ENCODE results near the gene METRN.

The METRN gene

DNA sequence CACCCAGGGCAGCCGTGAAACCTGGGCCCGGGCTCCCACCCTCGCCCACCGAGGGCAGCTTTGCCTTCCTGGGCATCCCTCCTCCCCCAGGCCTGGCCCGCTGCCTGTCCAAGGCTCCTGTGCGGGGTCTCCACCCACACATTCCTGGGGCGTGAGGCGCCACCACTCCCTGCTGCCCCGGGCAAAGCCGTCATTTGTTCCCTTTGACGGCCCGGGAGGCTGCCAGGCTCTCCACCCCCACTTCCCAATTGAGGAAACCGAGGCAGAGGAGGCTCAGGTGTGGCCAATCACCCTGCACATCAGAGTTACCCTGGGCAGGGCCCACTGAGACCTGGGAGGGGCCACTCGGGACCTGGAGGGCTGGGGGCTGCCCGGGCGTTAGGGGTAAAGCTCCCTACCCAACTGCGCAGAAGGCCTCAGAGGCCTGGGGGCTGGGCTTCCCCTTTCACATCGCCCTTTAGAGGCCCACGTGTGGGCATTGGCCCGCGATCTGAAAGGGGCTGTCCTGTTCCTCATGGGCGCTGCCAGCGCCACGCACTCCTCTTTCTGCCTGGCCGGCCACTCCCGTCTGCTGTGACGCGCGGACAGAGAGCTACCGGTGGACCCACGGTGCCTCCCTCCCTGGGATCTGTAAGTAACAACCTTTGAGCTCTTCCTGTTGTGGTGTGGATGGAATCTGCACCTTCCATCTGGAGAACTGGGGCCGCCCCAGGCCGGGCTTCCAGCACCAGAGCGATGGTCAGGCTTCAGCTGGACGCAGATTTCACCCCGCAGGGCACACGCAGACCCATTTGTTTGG, 45.8 kb downstream of the METRN start, which contains the start of gene MSLN:
MSLN (plus strand) TSS at position 190 of the 799 bp plus-strand sequence. CDS start 1,947 bp downstream, outside the sequence.
- TF ChIP-seq CTCF (IDR thresholded peaks at IDR 0.05; ENCODE audit: control insufficient read depth, extremely low read depth, insufficient read depth) = no peak
- H3K4me3 ChIP-seq (ENCODE audit: low read depth, low read length) = no peak within 1 kb of the TSS
- no peak for DNase-seq (ENCODE audit: low read depth)

DNA sequence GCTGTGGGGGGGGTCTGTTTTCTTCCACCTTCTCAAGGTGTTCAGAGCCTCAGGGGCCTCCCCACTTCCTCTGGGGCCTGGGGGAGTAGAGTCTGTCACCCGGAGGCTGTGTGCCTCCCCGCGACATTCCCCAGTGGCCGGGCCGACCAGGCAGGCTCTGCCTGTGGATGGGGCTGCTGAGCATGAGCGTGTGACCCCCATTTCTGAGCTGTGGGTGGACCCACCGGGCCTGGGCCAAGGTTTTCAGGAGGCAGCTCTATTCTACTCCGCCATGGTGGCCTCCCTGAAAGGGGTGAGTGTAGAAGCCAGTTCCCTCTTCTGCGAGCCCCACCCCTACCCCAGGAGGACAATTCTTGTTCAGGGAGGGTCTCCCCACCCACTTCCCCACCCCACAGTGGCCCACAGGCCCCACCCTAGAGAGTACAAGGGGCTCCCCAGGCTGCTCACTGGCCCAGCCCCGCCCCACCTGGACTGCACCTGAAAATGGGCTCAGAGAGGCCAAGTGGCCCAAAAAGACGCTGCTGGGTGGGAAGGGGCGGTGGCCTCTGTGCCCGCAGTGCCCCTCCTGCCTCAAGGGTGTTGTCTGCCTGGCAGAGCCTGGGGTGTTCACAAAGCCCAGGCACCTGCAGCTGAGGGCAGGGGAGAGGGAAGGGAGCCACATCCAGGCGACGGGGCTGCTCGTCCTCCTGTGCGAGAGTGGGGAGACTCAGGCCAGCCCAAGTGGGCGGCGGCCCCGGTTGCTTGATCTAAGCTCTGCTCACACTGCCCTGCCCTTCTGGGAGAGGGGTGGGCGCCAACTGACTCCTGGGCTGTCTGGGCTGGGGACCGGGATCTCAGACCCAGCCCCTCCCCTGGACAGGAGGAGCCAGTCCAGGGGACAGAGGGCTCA, 47.0 kb downstream of the METRN start:
- DNase-seq (ENCODE audit: low read depth) = no peak
- H3K4me3 ChIP-seq (ENCODE audit: low read depth, low read length) = no peak overlapping the region
- no peak for TF ChIP-seq CTCF (IDR thresholded peaks at IDR 0.05; ENCODE audit: control insufficient read depth, extremely low read depth, insufficient read depth)

DNA sequence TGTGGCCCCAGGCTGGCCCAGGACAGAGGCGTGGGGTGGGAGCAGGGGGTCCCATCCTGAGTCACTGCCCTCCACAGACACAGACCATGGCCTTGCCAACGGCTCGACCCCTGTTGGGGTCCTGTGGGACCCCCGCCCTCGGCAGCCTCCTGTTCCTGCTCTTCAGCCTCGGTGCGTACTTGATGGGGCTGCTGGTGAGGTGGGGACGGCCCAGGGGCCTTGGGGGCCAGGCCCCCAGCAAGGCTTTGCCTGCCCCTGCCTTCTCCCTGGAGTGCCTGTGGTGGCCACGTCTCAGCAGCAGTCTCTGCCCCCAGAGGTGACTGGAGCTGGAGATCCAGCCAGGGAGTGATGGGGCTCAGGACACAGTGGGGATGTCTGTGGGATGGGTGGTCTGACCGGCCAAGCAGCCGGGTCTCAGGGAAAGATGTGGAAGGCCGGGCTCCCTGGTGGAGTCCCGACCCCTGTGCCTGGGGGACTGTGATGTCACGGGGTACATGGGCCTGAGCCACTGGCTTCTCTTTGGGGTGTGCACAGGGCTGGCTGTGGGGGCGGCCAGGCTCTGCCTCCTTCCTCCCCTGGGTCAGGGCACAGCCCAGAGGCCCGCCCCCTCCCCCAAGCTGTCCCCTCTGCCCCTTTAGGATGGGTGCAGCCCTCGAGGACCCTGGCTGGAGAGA, 47.8 kb downstream of the METRN start:
- no peak overlapping the region for H3K4me3 ChIP-seq (ENCODE audit: low read depth, low read length)
- TF ChIP-seq CTCF (IDR thresholded peaks at IDR 0.05; ENCODE audit: control insufficient read depth, extremely low read depth, insufficient read depth) = no peak
- DNase-seq (ENCODE audit: low read depth) = no peak

- DNase-seq (ENCODE audit: low read depth) = no peak
- TF ChIP-seq CTCF (IDR thresholded peaks at IDR 0.05; ENCODE audit: control insufficient read depth, extremely low read depth, insufficient read depth) = no peak
- no peak overlapping the region for H3K4me3 ChIP-seq (ENCODE audit: low read depth, low read length)
Measured at GRCh38 chr16:763369-764183, 48.7 kb downstream of the METRN start.

DNA sequence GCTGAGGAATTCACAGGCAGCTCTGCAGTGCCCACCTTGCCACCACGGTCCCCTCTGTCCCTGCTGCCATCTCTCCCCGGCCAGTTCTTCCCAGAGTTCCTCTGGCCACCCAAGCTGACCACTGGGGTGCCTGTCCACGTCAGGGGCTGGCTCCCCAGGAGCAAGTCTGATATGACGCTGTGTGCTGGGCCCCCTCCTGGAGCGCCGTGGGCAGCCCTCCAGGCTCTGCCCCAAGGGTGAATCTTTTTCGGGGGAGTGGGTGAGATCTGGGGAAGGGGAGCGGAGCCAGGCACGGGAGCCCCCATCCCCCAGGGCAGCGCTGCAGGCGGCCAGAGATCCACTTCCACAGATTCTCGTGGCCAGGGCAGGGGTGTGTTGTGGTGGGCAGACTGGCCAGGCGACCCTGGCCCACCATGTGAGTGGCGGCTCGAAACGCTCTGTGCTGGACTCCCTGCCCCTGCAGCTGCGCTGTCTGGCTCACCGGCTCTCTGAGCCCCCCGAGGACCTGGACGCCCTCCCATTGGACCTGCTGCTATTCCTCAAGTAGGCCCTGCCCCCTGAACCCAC, 49.3 kb downstream of the METRN start:
- no peak for DNase-seq (ENCODE audit: low read depth)
- TF ChIP-seq CTCF (IDR thresholded peaks at IDR 0.05; ENCODE audit: control insufficient read depth, extremely low read depth, insufficient read depth) = no peak
- no peak overlapping the region for H3K4me3 ChIP-seq (ENCODE audit: low read depth, low read length)

All from LNCaP clone FGC (cell line).